Measurements from ENCODE around the gene CYTL1.

DNA sequence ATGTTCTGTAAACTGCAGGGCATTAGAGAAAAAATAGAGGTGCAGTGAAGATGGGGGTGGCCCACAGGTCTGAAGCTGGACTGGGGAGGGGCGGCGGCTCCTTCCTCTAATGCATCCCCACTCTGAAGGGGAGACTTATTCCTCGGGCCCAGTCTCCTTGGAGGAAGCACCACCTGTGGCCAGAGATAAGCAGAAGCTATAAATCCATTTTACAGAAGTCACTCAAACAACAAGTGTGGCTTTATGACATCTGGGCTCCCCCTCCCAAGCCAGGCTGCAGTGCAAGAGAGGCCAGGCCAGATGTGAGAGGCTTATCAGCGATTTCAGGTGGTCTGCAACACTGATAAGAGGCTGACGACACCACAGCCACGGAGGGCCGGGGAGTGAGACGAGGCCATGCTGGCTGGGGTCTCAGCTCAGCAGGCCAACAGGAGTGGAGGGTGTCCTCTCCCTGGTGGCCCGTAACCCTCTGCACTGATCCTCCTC is 15.8 kb downstream of the CYTL1 start:
- no peak for TF ChIP-seq EZH2 (IDR thresholded peaks at IDR 0.05; ENCODE audit: low read length, unreplicated experiment)
- TF ChIP-seq, protein P1, sequence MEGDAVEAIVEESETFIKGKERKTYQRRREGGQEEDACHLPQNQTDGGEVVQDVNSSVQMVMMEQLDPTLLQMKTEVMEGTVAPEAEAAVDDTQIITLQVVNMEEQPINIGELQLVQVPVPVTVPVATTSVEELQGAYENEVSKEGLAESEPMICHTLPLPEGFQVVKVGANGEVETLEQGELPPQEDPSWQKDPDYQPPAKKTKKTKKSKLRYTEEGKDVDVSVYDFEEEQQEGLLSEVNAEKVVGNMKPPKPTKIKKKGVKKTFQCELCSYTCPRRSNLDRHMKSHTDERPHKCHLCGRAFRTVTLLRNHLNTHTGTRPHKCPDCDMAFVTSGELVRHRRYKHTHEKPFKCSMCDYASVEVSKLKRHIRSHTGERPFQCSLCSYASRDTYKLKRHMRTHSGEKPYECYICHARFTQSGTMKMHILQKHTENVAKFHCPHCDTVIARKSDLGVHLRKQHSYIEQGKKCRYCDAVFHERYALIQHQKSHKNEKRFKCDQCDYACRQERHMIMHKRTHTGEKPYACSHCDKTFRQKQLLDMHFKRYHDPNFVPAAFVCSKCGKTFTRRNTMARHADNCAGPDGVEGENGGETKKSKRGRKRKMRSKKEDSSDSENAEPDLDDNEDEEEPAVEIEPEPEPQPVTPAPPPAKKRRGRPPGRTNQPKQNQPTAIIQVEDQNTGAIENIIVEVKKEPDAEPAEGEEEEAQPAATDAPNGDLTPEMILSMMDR (conservative IDR thresholded peaks at IDR 0.05; ENCODE audit: low read depth, low read length) = no peak

Measured in PC-3 (cell line).